Inflammatory macrophage (primary cell): ENCODE results near the gene CAMTA1.

Source experiments
- DNase-seq, 2 donors: peaks; one replicate each; pipeline ENCODE4 v3.0.0-alpha.2; 2020 to 2022

CAMTA1 gene

GRCh38 chr1:7296968-7297367 is 511.7 kb downstream of the CAMTA1 start:
- DNase-seq, result no peak

GRCh38 chr1:7298145-7298544 is 512.9 kb downstream of the CAMTA1 start:
- DNase-seq, result no peak

- no peak for DNase-seq
Measured at GRCh38 chr1:7298749-7299151, 513.5 kb downstream of the CAMTA1 start.

GRCh38 chr1:7299329-7299799 is 514.1 kb downstream of the CAMTA1 start:
- no peak for DNase-seq

- no peak for DNase-seq
Measured at GRCh38 chr1:7299994-7300393, 514.7 kb downstream of the CAMTA1 start.

- no peak for DNase-seq
Measured at GRCh38 chr1:7300893-7301663, 515.8 kb downstream of the CAMTA1 start.

GRCh38 chr1:7301664-7301981 is 516.4 kb downstream of the CAMTA1 start:
- no peak for DNase-seq

- no peak for DNase-seq
Measured at GRCh38 chr1:7302126-7302525, 516.9 kb downstream of the CAMTA1 start.

- DNase-seq, result no peak
Measured at GRCh38 chr1:7302873-7303272, 517.6 kb downstream of the CAMTA1 start.

GRCh38 chr1:7303554-7304317 is 518.5 kb downstream of the CAMTA1 start:
- no peak for DNase-seq

- no peak for DNase-seq
Measured at GRCh38 chr1:7313081-7313546, 527.9 kb downstream of the CAMTA1 start.

- DNase-seq, result no peak
Measured at GRCh38 chr1:7313826-7314225, 528.6 kb downstream of the CAMTA1 start.

GRCh38 chr1:7315316-7315715 is 530.1 kb downstream of the CAMTA1 start:
- DNase-seq, result no peak

- DNase-seq, result no peak
Measured at GRCh38 chr1:7315946-7316345, 530.7 kb downstream of the CAMTA1 start.

GRCh38 chr1:7317888-7318287 is 532.6 kb downstream of the CAMTA1 start:
- no peak for DNase-seq

- DNase-seq, result no peak
Measured at GRCh38 chr1:7319196-7319595, 533.9 kb downstream of the CAMTA1 start.

GRCh38 chr1:7320661-7321060 is 535.4 kb downstream of the CAMTA1 start:
- DNase-seq, result no peak

GRCh38 chr1:7322283-7322785 is 537.1 kb downstream of the CAMTA1 start:
- no peak for DNase-seq

GRCh38 chr1:7322912-7323311 is 537.7 kb downstream of the CAMTA1 start:
- no peak for DNase-seq

GRCh38 chr1:7325254-7325653 is 540.0 kb downstream of the CAMTA1 start:
- no peak for DNase-seq

- DNase-seq, result no peak
Measured at GRCh38 chr1:7326366-7326765, 541.1 kb downstream of the CAMTA1 start.

GRCh38 chr1:7327849-7328248 is 542.6 kb downstream of the CAMTA1 start:
- no peak for DNase-seq

- no peak for DNase-seq
Measured at GRCh38 chr1:7329868-7330615, 544.8 kb downstream of the CAMTA1 start.
